ENCODE measurements around the gene ATP8B1.

GRCh38 chr18:57776354-57776753, 26.8 kb downstream of the ATP8B1 start:
- no peak for TF ChIP-seq EZH2 (IDR thresholded peaks at IDR 0.05; ENCODE audit: insufficient read depth, poor library complexity, severe bottlenecking)
- no peak for TF ChIP-seq EZH2phosphoT487 (IDR thresholded peaks at IDR 0.05; ENCODE audit: insufficient read depth, low read depth)

All from GM23248 (cell line).